NB4 (cell line): Measurements from ENCODE around the gene TAF10.

ENCODE experiments used
- CTCF ChIP-seq: IDR thresholded peaks from one replicate; pipeline ENCODE4 v1.5.1; 2012; ENCODE audit warnings: low read depth, low read length
- POLR2A ChIP-seq: IDR thresholded peaks from 2 replicates; pipeline ENCODE4 v1.6.1; 2011; ENCODE audit warnings: mild to moderate bottlenecking; ENCODE audit not compliant: insufficient read length; ENCODE audit errors: extremely low read depth
- TF ChIP-seq, protein P1 (sequence below): IDR thresholded peaks from 2 replicates; pipeline ENCODE4 v1.6.1; 2011; ENCODE audit warnings: low read depth, low read length

DNA sequence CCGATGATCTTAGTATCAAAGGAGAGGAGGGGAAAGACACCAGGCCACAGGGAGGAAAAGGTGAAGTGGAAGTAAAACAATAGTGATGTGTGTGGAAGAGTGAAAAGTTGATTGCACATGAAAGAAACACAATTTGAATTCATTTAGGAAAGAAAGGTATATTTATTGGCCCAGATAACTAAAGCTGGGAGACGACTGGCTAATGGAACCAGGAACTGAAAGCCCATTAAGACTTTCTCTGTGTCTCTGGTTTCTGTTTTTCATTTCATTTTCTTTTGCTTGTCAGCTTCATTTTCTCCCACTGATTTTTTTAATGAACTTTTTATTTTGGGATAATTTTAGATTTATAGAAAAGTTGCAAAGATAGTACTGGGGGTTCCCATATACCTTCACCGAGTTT lies 48.7 kb upstream of the TAF10 start:
- TF ChIP-seq CTCF, result no peak
- no peak for TF ChIP-seq POLR2A
- TF ChIP-seq, protein P1, sequence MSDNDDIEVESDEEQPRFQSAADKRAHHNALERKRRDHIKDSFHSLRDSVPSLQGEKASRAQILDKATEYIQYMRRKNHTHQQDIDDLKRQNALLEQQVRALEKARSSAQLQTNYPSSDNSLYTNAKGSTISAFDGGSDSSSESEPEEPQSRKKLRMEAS, result no peak
